Thyroid gland (tissue), 4 donors: Measurements from ENCODE around the gene PIK3R6.

Experiments used
- CTCF ChIP-seq, 6 experiments: fragments of 200-600 bp in 3 of 6; fragments of 450-650 bp in 3 of 6; sonication (generic) in 3 of 6; IDR thresholded peaks; one replicate each; pipeline ENCODE4 v1.5.1; 2016 to 2019; ENCODE audit warnings: antibody characterized with exemption in 6 of 6, mild to moderate bottlenecking in 2 of 6, inconsistent platforms in 1 of 6, moderate library complexity in 1 of 6
- POLR2A ChIP-seq, 2 donors: fragments of 450-650 bp; IDR thresholded peaks; one replicate each; pipeline ENCODE4 v1.6.1; 2017; ENCODE audit warnings: antibody characterized with exemption in 2 of 2, mild to moderate bottlenecking in 2 of 2, moderate library complexity in 1 of 2

GRCh38 chr17:8797621-8798175 lies 69.8 kb downstream of the PIK3R6 start:
- TF ChIP-seq CTCF (IDR thresholded peaks at IDR 0.05) (no peak), POLR2A (IDR thresholded peaks at IDR 0.05) (no peak)
